Stimulated activated CD8-positive, alpha-beta memory T cell treated with anti-CD3 and anti-CD28 coated beads, Interleukin-7, amount 100 ng/mL, for 1 hour (primary cell): ENCODE results near the gene KLHL13.
"Not testable (repeated sequence)": the region's sequence is repeated elsewhere in the genome, so short reads cannot be mapped to it uniquely, and the experiment has no call there.

ENCODE experiments used
- DNase-seq, 2 donors: peaks; one replicate each; pipeline ENCODE4 v3.0.0-alpha.2; 2020; ENCODE audit warnings: low read depth in 2 of 2

KLHL13 gene

DNA sequence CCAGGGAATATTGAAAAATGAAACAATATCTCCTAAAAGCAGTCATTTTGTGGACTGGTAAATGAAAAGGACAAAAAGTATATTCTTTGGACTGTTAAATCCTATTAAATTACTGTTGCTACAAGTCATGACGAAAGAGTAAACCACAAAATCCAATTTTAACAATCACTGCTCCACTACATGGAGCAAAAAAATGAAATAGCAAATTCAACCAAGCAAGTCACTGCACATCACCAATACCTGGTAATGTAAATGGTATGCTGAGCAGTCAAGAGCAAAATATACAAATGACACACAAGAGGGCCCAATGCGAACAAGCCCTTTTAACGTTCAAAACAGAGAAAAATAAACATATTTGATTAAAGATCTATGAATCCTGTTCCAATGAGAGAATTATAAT, 126.2 kb downstream of the KLHL13 start:
- no peak for DNase-seq

DNA sequence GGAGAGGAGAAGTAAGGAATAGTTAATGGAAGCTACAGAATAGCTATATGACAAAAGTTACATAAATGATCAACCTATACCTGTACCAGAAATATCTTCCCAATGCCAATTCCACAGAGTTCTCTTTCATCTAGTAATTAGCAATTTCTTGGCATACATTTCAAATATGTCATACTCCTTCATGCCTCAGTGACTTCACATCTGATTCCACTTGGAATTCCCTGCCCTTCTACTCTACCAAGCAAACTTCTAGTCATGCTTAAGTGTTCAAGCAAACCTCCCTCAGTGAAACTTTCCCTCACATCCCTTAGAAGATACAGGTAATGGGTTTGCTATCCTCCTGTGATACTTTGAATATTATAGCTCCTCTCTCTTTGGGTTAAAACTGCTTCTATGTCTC, 127.1 kb downstream of the KLHL13 start:
- no peak for DNase-seq

GRCh38 chrX:117987373-117987772, 129.2 kb downstream of the KLHL13 start:
- no peak for DNase-seq

- no peak for DNase-seq
Measured at GRCh38 chrX:117985241-117985640, 131.4 kb downstream of the KLHL13 start.

- DNase-seq, result no peak
Measured at GRCh38 chrX:117982694-117983392, 133.8 kb downstream of the KLHL13 start.

- DNase-seq, result no peak
Measured at GRCh38 chrX:117978402-117978801, 138.2 kb downstream of the KLHL13 start.

GRCh38 chrX:117977526-117977925, 139.1 kb downstream of the KLHL13 start:
- DNase-seq, result no peak

DNA sequence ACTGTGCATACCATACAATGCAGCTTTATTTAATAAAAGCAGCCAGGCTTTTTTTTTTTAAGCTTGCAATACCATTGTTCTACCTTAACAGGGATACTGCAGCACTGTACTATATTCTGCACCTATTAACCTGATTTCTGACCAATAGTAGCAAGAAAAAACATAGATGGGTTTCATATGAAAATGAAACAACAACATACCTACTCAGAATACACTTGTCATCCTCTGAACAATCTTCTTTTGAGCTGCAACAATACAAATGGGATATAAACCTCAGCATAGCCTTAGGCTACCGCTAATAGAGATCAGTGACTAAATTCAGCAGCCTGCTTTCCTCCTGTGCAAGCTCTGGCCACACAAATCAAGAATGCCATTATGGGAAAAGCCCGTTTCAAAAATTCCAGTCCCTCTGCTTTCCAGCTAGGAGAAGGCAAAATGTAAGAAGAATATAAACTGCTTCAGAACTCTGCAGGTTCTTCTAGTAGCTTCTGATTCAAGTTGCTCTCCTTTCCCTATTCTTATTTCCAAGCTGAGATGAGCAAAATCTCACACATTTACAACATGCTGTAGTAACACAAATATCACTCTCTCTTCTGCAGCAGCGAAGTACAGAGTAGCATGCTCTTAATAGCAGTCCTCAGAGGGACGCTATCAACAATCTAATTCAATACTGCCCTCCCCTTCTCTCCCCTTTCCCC, 143.4 kb downstream of the KLHL13 start:
- DNase-seq, result no peak

DNA sequence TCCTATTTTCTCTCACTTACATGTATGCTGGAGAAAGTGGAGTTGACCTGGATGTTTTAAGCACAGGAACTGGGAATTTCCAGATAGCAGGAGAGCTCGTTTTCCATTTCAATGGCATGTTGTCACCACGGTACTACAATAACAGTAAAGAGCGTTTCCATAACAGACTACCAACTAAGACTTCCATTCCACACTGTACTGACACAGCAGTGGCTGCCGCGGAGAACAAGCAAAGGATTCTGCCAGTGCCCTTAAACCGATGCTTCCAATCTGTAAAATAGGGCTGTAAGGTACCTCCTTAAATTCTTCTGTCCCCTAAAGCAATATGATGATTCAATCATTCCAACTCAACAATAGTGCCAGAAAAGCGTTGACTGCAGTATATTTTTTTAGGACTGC, 143.9 kb downstream of the KLHL13 start:
- no peak for DNase-seq

DNA sequence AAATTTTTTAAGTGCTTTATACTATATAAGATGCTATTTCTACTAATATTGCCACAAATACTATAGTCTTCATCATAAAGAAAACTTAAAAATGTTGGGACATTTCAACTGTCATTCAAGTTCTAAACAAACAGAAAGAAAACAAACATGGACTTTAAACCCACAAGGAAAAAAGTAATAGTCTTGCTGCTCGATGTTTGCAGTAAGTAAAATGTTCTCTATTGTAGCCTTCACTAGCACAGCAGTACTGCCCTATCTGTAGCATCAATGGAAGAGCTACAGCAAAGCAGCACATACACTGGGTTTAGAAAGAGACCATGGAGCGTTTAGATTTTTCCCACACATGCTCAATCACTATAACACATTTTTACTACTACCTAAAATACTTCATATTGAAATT, 146.8 kb downstream of the KLHL13 start:
- DNase-seq, result no peak

GRCh38 chrX:117969328-117969727, 147.3 kb downstream of the KLHL13 start:
- DNase-seq, result no peak

- DNase-seq, result no peak
Measured at GRCh38 chrX:117959045-117959444, 157.6 kb downstream of the KLHL13 start.

GRCh38 chrX:117957128-117957527, 159.5 kb downstream of the KLHL13 start:
- DNase-seq, result no peak

GRCh38 chrX:117939296-117939695, 177.3 kb downstream of the KLHL13 start:
- not testable (repeated sequence) for DNase-seq

GRCh38 chrX:117936118-117936517, 180.5 kb downstream of the KLHL13 start:
- DNase-seq, result no peak

DNA sequence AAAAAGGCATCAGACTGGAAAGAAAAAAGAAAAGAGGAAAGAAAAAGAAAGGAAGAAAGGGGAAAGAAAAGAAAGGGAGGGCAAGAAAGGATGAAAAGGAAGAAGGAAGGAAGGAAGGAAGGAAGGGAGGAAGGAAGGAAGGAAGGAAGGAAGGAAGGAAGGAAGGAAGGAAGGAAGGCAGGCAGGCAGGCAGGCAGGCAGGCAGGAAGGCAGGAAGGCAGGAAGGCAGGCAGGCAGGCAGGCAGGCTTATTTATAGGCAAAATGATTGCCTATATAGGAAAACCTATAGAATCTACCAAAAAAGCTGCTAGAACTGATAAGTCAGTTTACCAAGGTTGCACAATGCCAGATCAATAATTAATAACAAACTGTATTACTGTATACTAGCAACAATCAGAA, 186.5 kb downstream of the KLHL13 start:
- DNase-seq, result not testable (repeated sequence)

- no peak for DNase-seq
Measured at GRCh38 chrX:117919755-117920154, 196.9 kb downstream of the KLHL13 start.

- DNase-seq, result no peak
Measured at GRCh38 chrX:117910216-117910615, 206.4 kb downstream of the KLHL13 start.

DNA sequence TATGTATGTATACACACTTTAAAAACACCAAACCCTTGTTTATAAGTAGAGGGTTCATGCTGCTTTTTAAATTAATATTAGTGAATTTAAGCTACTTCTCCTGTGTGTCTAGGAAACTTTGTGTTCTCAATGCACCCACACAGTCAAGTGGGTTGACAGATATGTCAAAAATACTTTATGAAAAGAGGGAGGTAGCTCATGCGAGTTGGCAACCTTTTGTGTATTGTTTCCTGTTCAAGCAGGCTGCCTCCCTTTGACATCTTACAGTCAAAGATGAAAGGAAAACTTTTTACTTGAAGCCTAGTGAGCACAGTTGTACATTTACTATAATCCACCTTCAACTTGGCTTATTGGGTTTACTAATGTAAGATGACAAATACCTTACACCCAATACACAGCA, 218.4 kb downstream of the KLHL13 start:
- DNase-seq, result no peak

DNA sequence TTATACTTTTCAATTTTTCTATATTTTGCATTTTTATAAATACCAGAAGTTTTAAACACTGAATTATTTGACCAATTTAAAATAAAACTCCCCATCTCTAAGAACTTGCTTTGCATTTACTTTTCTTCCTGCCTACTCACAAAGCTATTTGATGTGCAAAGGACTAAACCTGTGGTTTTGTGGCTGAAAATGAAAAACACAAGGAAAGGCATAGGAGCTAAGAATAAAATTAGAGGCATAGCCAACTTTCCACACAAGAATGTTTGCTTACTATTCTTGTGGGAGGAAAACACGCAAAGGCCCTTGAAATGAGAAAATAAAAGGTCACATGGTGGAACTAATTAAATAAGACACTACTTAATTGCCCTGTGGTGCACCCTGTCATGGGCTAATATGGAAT, 221.2 kb downstream of the KLHL13 start:
- no peak for DNase-seq

DNA sequence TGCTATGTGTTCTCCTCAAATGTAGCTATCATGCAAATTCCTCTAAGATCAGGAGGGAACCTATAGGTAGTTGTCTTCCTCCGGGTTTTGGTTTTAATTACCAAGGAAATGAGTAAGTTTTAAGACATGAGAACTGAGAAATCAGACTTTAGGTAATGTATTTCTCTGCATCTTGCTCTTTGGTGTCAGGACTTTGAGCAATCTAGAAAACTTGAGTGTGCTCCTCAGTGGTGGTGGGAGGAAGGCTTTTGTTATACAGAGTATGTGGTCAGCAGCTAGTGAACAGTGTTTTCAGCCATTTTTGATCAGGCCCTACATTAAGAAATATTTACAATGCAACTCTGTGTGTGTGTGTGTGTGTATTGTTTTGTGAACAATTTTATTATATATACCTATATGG, 224.1 kb downstream of the KLHL13 start:
- no peak for DNase-seq

- no peak for DNase-seq
Measured at GRCh38 chrX:117871796-117872195, 244.8 kb downstream of the KLHL13 start.

GRCh38 chrX:117860517-117860916, 256.1 kb downstream of the KLHL13 start:
- no peak for DNase-seq

DNA sequence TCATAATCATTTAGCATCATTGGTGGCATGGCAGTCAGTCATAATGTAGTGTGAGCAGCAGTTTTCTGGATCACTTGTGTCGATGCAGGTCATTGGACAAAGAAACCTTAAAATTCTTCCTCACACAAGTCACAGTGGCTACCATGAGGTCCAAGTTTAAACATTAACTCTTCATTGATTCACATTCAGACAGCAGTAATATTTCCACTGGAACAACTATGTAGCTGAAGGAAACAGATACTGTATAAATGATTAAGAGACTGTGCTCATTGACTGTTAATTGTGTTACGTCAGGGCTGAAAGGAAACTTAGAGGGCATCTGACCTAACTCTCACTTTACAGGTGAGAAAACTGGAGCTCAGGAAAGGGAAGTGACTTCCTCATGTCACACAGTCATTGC, 261.8 kb downstream of the KLHL13 start:
- no peak for DNase-seq
